Measurements from ENCODE around the gene RBM25.

The RBM25 gene

DNA sequence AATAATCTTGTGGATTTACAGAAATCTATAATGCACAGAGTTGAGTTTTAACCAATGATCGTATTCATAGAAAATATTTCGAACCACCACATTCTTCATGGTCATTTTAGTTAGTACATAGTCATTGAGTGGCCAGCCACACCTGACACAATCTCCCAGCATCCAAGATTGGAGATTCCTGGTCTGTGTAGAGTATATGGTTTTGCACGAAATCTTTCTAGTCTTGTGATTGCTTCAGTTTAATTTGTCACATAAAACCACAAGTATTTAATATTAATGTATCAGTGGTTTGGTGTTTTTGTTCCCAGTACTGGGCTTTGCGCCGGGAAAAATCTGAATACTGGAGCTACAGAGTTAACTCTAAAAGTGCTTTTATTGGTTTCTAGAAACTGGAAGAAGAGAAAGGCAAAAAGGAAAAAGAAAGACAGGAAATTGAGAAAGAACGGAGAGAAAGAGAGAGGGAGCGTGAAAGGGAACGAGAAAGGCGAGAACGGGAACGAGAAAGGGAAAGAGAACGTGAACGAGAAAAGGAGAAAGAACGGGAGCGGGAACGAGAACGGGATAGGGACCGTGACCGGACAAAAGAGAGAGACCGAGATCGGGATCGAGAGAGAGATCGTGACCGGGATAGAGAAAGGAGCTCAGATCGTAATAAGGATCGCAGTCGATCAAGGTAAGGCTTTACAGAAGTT lies 44.6 kb downstream of the RBM25 start:
- no peak for DNase-seq (ENCODE audit: low read depth)

GRCh38 chr14:73105050-73105449 lies 46.7 kb downstream of the RBM25 start:
- peak; percentile 26 for DNase-seq (ENCODE audit: low read depth)

- DNase-seq (ENCODE audit: low read depth), result no peak
Observed at GRCh38 chr14:73105727-73106126, 47.4 kb downstream of the RBM25 start.

DNA sequence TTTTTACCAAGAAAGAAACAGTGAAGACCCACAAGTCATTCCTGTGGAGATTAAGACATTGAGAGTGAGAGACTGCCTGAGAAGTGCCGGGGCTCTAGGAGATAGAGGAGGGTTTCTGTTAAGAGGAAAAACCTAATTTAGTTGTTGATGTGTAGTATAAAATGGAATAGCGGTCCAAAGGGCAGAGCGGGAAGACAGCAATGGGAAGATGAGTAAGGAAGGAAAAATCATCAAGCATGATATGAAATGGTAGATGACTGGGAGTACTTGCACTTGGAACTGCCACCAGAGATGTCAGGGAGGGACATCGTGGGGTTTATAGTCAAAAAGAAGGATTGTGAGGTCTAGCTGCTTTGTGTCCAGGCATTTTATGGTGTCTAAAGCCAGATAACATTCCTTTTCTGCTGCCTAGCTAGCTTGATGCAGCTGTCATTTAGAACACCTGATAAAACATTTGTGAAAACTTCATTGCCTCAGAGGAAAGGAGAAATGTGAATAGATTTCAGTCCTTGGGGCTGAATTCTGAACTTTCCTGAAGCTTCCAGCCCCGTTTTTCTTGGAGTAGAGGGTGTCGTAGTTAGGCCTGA lies 57.8 kb downstream of the RBM25 start:
- no peak for DNase-seq (ENCODE audit: low read depth)

DNA sequence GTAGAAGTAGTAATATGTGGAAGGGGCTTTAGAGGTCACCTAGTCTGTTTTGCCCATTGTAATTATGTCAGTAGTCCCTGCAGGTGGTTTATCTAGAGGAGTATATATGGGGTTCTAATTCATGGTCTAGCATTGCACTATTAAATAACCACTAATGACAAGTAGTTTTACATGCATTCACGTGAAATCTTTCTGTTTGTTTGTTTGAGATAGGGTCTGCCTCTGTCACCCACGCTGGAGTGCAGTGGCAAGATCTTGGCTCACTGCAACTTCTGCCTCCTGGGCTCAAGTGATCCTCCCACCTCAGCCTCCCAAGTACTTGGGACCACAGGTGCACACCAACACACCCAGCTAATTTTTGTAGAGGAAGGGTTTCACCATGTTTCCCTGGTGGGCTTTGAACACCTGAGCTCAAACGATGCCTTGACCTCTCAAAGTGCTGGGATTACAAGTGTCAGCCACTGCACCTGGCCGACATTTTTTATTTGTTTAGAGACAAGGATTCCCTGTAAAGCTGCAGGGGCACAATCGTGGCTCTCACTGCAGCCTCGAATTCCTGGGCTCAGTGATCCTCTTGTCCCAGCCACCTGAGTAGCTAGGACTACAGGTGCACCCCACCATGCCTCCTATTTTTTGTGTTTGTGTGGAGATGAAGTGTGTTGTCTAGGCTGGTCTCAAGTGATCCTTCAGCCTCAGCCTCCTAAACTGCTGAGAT lies 66.0 kb downstream of the RBM25 start:
- DNase-seq (ENCODE audit: low read depth), result no peak

GRCh38 chr14:73125169-73125588 lies 66.8 kb downstream of the RBM25 start:
- no peak for DNase-seq (ENCODE audit: low read depth)

DNA sequence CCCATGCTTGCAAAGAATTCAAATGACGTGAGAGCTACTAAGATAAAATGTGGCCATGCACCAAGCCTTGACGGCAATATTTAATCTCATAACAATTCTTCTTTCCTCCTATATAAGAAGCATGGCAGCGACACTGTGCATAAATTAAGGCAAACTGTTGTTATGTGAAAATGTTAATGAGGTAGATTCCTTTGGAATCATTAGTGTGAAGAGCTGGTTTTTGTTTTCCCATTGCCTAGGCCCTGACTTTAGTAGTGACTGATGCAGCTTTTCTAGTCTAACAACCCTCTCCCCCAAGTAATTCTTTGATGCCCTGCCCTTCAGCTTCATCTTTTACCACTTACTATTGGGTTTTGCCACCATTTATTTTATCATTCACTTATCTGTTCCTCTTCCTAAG lies 67.4 kb downstream of the RBM25 start:
- DNase-seq (ENCODE audit: low read depth), result no peak

DNA sequence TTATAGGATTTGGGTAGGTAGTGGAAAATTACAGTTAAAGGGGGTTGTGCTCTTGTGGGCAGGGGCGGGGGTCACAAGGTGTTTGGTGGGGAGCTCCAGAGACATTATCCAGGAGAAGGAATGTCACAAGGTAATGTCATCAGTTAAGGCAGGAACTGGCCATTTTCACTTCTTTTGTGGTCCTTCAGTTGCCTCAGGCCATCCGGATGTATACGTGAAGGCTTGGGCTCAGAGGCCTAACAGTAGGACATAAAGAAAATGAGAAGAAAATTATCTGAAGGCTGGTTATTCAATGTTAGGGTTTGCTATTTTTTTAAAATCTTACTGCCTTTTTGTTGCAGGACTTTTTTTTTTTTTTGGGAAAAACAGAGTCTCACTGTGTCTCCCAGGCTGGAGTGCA lies 75.5 kb downstream of the RBM25 start:
- no peak for DNase-seq (ENCODE audit: low read depth)

DNA sequence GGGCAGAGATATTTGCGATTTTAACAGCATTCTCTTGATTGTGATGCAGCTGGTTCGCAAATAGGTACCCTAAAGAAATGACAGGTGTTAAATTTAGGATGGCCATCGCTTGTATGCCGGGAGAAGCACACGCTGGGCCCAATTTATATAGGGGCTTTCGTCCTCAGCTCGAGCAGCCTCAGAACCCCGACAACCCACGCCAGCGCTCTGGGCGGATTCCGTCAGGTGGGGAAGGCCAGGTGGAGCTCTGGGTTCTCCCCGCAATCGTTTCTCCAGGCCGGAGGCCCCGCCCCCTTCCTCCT lies 77.7 kb downstream of the RBM25 start:
- DNase-seq (ENCODE audit: low read depth), result no peak

- DNase-seq (ENCODE audit: low read depth), result peak; percentile 90
Observed at GRCh38 chr14:73136387-73137225, 78.3 kb downstream of the RBM25 start, which contains the start of gene PSEN1. Gene PSEN1, plus strand, starts transcription at chr14:73136507. Its CDS starts 11,513 bp downstream, at chr14:73148020.

DNA sequence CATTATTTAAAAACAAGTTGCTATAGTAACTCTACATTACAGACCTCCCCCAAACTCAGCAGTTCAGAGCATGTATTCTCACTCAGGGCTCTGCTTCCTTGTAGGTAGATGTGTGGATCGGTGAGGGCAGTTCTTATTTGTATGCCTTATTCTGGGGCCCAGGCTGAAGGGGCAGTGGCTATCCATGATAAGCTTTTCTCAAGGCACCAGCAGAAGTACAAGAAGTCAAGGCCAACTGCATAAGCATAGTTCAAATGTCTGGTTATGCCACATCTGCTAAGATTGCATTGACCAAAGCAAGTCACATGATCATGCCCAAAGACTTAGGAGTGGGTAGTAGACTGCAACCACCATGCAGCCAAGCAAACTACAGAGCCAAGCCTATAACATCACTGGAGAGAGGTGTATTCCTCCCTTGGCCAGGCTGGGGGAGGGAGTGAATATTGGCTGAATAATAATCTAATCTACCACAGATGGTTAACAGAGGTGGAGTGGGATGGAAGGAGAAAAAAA lies 82.5 kb downstream of the RBM25 start:
- no peak for DNase-seq (ENCODE audit: low read depth)

GRCh38 chr14:73142216-73142615 lies 83.9 kb downstream of the RBM25 start:
- DNase-seq (ENCODE audit: low read depth), result no peak

DNA sequence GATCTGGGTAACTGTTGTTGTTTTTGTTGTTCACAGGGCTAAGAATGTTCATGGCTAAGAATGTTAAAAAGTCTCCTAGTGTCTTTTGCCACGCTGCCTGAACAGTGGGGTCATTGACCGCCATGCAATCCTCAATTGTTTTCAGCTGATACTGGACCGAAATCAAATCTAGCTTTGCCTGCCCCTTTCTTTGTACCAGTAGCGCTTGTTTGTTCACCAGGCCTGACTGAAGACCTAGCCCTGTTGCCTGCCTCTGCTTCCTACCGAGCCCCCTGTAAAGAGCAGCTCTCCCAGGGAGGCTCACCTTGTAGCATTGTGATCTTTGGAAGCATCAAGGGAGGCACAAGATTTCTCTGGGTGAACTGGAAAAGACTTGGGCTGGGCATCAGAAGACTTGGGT lies 84.7 kb downstream of the RBM25 start:
- no peak for DNase-seq (ENCODE audit: low read depth)

- no peak for DNase-seq (ENCODE audit: low read depth)
Observed at GRCh38 chr14:73143617-73144016, 85.3 kb downstream of the RBM25 start.

DNA sequence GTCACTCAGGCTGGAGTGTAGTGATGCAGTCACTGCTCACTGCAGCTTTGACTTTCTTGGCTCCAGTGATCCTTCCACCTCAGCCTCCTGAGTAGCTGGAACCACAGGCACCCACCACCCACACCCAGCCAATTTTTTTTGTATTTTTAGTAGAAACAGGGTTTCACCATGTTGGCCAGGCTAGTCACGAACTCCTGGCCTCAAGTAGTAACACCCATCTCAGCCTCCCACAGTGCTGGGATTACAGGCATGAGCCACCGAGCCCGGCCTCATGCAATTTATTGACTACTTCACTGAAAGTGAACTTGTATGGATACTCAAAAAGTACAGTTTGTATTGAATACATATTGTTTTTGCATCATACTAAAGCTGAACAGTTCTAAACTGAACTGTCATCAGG lies 87.0 kb downstream of the RBM25 start:
- DNase-seq (ENCODE audit: low read depth), result no peak

DNA sequence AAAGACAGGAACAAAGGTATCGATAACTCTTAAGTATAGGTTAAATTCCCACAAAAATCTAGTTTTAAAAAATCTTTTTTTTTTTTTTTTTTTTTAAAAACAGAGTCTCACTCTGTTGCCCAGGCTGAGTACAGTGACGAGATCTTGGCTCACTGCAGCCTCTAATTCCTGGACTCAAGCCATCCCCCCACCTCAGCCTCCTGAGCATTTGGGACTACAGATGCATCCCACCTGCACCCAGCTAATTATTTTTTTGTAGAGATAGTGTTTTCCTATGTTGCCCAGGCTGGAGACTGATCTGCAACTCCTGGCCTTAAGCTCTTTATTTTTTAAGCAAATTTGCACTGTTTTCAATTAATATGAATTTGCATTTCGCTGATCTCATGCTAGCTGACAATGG lies 87.8 kb downstream of the RBM25 start:
- no peak for DNase-seq (ENCODE audit: low read depth)

DNA sequence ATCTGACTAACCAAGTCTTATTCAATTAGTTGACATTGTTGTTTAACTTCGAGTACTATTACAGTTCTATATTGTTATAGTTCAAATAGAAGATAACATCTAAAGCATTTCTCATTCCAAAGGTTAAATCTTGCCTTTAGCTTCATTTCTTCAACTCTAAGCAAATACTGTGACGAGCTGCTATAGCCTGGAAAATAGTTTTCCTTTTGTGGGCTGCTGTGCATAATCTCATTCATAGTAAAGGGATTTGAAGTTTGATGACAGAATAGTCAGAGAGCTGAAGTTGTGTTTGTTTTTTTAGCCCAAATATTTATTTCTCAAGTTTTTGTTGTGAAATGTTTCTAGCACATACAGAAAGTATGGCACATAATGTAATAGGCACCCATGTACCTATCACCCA lies 91.4 kb downstream of the RBM25 start:
- DNase-seq (ENCODE audit: low read depth), result no peak

DNA sequence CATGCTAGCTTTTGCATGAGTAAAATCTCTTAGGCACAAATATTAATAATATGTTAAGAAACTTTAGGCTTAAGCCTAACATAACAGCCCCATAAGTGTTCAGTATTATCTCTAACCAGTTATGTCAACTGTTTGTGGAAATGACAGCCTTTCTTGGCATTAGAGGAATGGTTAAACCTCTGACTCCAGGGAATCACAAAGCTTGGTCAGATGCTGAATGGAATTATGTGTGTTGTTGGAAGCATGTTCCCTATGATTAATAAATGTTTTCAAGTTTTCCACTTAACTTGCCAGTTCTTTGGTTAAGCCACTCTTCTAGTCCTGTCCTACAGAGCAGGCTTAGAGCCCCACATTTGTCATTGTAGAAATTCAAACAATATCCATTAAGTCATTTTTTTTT lies 94.9 kb downstream of the RBM25 start:
- DNase-seq (ENCODE audit: low read depth), result peak; percentile 72

DNA sequence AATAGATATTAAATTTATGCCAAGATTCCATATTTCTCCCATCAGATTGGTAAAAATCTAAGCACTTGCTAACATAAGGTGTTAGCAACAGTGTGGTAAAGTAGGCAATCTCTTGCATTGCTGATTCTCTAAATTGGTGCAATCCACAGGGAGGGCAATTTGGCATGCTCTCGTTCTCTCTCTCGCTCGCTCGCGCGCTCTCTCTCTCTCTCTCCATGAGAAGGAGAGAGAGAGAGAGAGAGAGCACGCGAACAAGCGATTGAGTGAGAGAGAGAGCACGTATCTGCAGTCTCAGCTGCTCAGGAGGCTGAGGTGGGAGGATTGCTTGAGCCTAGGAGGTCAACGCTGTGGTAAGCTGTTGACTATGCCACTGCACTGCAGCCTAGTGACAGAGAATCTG lies 103.9 kb downstream of the RBM25 start:
- DNase-seq (ENCODE audit: low read depth), result no peak

DNA sequence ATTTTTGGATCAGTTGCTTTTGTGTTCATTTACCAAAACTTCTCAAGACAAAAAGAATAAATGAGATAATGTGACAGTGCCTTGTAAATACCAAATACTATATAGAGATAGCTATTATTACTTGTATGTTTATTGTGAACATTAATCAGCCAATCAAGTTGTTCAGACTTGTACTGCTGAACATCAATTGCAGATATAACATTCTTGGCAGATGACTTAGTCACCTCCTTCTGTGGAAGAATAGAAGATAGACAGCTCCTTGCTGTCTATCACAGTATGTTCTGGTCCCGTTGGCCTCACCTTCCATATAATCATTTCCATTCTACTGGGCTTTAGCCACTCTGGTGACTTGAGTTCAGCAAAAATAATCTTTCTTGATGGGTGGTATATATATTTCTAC lies 108.1 kb downstream of the RBM25 start:
- no peak for DNase-seq (ENCODE audit: low read depth)

DNA sequence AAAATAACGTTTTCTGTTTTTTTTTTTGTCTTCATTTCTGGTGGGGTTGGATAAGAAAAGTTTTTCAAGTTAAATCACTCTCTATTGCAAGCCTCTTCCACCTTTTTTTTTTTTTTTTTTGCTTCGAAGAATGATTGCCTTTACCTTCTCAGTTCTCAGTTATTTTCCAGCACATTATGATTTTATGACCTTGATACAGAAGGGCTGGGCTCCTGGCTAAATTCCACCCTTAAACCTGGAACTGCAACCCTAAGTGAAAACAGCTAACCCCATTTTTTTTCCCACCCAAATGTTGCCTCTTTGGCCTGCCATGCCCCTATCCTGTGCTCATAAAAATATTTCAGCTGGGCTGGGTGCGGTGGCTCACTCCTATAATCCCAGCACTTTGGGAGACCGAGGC lies 109.4 kb downstream of the RBM25 start:
- DNase-seq (ENCODE audit: low read depth), result no peak

DNA sequence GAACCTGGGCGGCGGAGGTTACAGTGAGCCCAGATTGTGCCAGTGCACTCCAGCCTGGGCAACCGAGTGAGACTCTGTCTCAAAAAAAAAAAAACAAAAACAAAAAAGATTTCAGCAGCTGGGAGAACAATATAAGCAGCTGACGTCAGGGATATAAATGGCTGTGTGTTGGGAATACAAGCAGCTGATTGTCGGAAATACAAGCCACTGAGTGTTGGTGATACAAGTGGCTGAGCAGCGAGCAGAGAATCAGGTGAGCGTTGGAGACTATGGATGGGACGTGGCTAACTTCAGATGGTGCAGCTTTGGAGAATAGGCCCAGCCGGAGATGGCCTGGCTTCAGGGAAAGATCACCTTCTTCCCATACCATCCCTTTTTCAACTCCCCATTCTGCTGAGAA lies 109.9 kb downstream of the RBM25 start:
- DNase-seq (ENCODE audit: low read depth), result no peak

DNA sequence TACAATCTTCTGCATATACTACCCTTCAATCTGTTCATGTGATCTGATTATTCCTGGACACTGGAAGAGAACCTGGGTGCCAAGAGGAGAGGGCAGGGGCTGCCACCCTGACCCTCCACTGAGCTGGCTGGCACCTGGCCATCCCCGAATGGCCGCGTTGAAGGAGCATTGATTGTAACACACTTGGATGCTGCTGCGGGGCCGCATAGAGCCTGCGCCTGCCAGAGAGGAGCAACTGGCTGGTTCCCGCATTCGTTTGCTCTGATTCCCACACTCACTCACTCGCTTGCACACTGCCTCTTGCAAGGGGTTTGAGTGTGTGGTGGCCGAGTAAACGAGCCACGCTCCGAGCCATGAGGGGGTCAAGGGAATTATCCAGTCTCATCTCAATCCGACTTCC lies 110.4 kb downstream of the RBM25 start:
- no peak for DNase-seq (ENCODE audit: low read depth)
